ACC112 (cell line): Measurements from ENCODE around the gene PHC3.
A peak's percentile ranks its signal among the peaks of the same experiment; 100 is the strongest.
"Not testable (repeated sequence)": the region's sequence is repeated elsewhere in the genome, so short reads cannot be mapped to it uniquely, and the experiment has no call there.

ENCODE experiments used
- H2AFZ ChIP-seq: fragments of 200-600 bp; sonication (generic); one replicate; pipeline ENCODE4 v1.6.0; 2017; ENCODE audit warnings: antibody characterized with exemption, low read length; ENCODE audit not compliant: unreplicated experiment
- H3K27ac ChIP-seq: fragments of 200-600 bp; sonication (generic); 2 replicates; pipeline ENCODE4 v1.5.1; 2014; ENCODE audit warnings: low read depth, mild to moderate bottlenecking, antibody characterized with exemption, low read length, moderate library complexity
- H3K27me3 ChIP-seq: fragments of 200-600 bp; sonication (generic); 2 replicates; pipeline ENCODE4 v1.6.1; 2014; ENCODE audit warnings: mild to moderate bottlenecking, antibody characterized with exemption, low read length, moderate library complexity, mixed read lengths; ENCODE audit not compliant: insufficient read depth
- H3K36me3 ChIP-seq: fragments of 200-600 bp; sonication (generic); 2 replicates; pipeline ENCODE4 v1.6.1; 2016; ENCODE audit warnings: mild to moderate bottlenecking, antibody characterized with exemption, low read length, moderate library complexity, mixed read lengths; ENCODE audit not compliant: insufficient read depth
- H3K4me1 ChIP-seq: fragments of 200-600 bp; sonication (generic); one replicate; pipeline ENCODE4 v1.6.1; 2016; ENCODE audit warnings: low read length, mixed read lengths; ENCODE audit not compliant: insufficient read depth, unreplicated experiment, control insufficient read depth
- H3K4me3 ChIP-seq: fragments of 200-600 bp; sonication (generic); 2 replicates; pipeline ENCODE4 v1.5.1; 2014; ENCODE audit warnings: mild to moderate bottlenecking, low read depth, low read length
- H3K79me2 ChIP-seq: fragments of 200-600 bp; sonication (generic); one replicate; pipeline ENCODE4 v1.6.0; 2016; ENCODE audit warnings: low read length; ENCODE audit not compliant: control insufficient read depth, unreplicated experiment, insufficient read depth

PHC3 gene

GRCh38 chr3:170207717-170208116 lies 26.2 kb upstream of the PHC3 start:
- no peaks in the 10 kb centered on the region for H3K4me1 ChIP-seq
- no peaks in the 10 kb centered on the region for H3K27me3 ChIP-seq
- no peak overlapping the region for H3K4me3 ChIP-seq
- H3K36me3 ChIP-seq: no peaks in the 10 kb centered on the region
- no peaks in the 10 kb centered on the region for H3K79me2 ChIP-seq
- H3K27ac ChIP-seq: no peak overlapping the region
- no peak overlapping the region for H2AFZ ChIP-seq

GRCh38 chr3:170206164-170206762 lies 24.7 kb upstream of the PHC3 start:
- H3K79me2 ChIP-seq, H3K27ac ChIP-seq, H3K4me1 ChIP-seq, H2AFZ ChIP-seq, H3K36me3 ChIP-seq, H3K4me3 ChIP-seq, H3K27me3 ChIP-seq: not testable (repeated sequence)

DNA sequence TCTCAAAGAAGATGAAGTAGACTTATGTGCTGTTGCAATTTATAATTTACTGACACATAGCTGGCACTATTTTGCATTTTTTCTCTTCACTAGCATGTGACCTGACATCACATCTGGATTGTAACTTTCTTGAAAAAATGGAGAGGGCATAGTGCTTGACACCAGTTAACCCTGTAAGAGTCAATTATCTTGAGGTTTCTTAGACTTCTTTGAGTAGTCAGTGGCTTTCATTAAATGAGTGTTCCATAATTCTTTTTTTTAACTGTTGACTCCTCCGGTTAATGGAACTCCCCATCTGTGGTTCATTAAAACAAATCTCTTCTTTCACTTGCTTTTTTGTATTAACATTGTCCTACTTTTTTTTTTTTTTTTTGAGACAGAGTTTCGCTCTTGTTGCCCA lies 23.8 kb upstream of the PHC3 start:
- Histone ChIP-seq H3K27ac (no peak overlapping the region), H2AFZ (no peak overlapping the region), H3K27me3 (no peaks in the 10 kb centered on the region), H3K4me1 (no peaks in the 10 kb centered on the region), H3K4me3 (no peak overlapping the region), H3K36me3 (no peaks in the 10 kb centered on the region), H3K79me2 (no peaks in the 10 kb centered on the region)

- H3K36me3 ChIP-seq: no peaks in the 10 kb centered on the region
- H3K79me2 ChIP-seq: no peaks in the 10 kb centered on the region
- no peak overlapping the region for H3K4me3 ChIP-seq
- no peaks in the 10 kb centered on the region for H3K27me3 ChIP-seq
- H2AFZ ChIP-seq: no peak overlapping the region
- no peaks in the 10 kb centered on the region for H3K4me1 ChIP-seq
- H3K27ac ChIP-seq: no peak overlapping the region
Observed at GRCh38 chr3:170204509-170204908, 23.0 kb upstream of the PHC3 start.

DNA sequence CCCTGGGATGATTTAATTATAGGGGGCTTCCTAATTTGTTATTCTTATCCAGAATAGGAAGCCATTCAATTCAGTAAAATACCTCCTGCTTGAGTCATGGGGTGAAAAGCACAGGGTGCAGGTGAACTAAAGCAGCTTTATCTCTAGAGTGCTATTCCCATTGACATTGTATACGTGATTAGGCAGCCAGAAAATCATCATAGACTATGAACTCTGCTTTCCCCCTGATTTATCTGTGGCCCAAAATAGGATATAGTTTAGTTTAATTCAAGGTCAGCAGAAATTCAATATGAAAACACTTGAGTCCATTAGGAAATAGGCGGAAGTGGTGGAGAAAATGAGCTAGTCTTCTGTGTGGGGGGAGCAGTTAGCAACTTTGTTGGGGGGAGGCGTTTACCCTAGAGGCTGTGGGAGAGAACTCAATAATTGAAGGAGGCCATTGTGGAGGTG lies 22.5 kb upstream of the PHC3 start:
- H3K4me3 ChIP-seq: no peak overlapping the region
- no peak overlapping the region for H3K27ac ChIP-seq
- H3K36me3 ChIP-seq: no peaks in the 10 kb centered on the region

DNA sequence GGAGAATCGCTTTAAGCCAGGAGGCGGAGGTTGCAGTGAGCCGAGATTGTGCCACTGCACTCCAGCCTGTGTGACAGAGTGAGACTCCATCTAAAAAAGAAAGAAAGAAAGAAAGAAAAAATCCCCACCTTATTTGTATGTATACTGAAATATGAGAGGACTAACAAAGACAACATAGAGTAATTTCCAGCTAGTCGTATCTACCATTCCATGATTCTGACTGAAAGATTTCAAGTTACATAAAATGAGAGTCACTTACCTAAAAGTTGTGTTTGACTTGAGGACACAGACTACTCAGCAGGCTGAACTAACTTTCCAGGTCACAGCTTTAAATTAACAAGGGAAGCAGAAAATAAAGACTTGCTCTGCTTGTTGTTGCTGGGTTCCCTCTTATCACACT lies 21.9 kb upstream of the PHC3 start:
- Histone ChIP-seq H3K4me1 (no peaks in the 10 kb centered on the region), H2AFZ (no peak overlapping the region), H3K4me3 (no peak overlapping the region), H3K27ac (no peak overlapping the region), H3K27me3 (no peaks in the 10 kb centered on the region), H3K79me2 (no peaks in the 10 kb centered on the region), H3K36me3 (no peaks in the 10 kb centered on the region)

More for the DNA sequence above, 22.5 kb upstream of the PHC3 start:
- Histone ChIP-seq H3K27me3 (no peaks in the 10 kb centered on the region), H2AFZ (no peak overlapping the region), H3K79me2 (no peaks in the 10 kb centered on the region), H3K4me1 (no peaks in the 10 kb centered on the region)

GRCh38 chr3:170201527-170201926 lies 20.0 kb upstream of the PHC3 start:
- Histone ChIP-seq H3K4me3 (no peak overlapping the region), H3K79me2 (no peaks in the 10 kb centered on the region), H2AFZ (no peak overlapping the region), H3K36me3 (no peaks in the 10 kb centered on the region), H3K27ac (no peak overlapping the region), H3K4me1 (no peaks in the 10 kb centered on the region), H3K27me3 (no peaks in the 10 kb centered on the region)

- Histone ChIP-seq H3K79me2 (no peaks in the 10 kb centered on the region), H3K27ac (no peak overlapping the region), H3K27me3 (no peaks in the 10 kb centered on the region), H3K4me3 (no peak overlapping the region), H3K4me1 (no peaks in the 10 kb centered on the region), H3K36me3 (no peaks in the 10 kb centered on the region), H2AFZ (no peak overlapping the region)
Observed at GRCh38 chr3:170200987-170201386, 19.5 kb upstream of the PHC3 start.

DNA sequence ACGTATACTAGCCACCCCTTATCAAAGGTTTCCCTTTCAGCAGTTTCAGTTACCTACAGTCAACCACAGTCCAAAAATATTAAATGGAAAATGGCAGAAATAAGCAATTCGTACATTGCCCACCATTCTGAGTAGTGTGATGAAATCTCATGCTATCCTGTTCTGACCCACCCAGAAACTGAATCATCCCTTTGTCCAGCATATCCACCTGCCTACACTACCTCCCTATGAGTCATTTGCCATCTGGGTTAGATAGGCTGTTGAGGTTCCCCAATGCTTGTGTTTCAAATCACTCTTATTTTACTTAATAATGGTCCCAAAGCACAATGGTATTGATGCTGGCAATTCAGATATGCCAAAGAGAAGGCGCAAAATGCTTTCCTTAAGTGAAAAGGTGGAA lies 15.3 kb upstream of the PHC3 start:
- no peak overlapping the region for H3K27ac ChIP-seq

GRCh38 chr3:170195759-170196158 lies 14.2 kb upstream of the PHC3 start:
- not testable (repeated sequence) for H3K27me3 ChIP-seq, H3K36me3 ChIP-seq, H3K79me2 ChIP-seq, H3K4me1 ChIP-seq, H2AFZ ChIP-seq, H3K27ac ChIP-seq, H3K4me3 ChIP-seq

More for the DNA sequence above, 15.3 kb upstream of the PHC3 start:
- H2AFZ ChIP-seq: no peak overlapping the region
- no peaks in the 10 kb centered on the region; the same call in 1 of the 2 replicates for H3K27me3 ChIP-seq
- no peaks in the 10 kb centered on the region for H3K4me1 ChIP-seq
- no peaks in the 10 kb centered on the region for H3K36me3 ChIP-seq
- H3K4me3 ChIP-seq: no peak overlapping the region
- H3K79me2 ChIP-seq: no peaks in the 10 kb centered on the region

DNA sequence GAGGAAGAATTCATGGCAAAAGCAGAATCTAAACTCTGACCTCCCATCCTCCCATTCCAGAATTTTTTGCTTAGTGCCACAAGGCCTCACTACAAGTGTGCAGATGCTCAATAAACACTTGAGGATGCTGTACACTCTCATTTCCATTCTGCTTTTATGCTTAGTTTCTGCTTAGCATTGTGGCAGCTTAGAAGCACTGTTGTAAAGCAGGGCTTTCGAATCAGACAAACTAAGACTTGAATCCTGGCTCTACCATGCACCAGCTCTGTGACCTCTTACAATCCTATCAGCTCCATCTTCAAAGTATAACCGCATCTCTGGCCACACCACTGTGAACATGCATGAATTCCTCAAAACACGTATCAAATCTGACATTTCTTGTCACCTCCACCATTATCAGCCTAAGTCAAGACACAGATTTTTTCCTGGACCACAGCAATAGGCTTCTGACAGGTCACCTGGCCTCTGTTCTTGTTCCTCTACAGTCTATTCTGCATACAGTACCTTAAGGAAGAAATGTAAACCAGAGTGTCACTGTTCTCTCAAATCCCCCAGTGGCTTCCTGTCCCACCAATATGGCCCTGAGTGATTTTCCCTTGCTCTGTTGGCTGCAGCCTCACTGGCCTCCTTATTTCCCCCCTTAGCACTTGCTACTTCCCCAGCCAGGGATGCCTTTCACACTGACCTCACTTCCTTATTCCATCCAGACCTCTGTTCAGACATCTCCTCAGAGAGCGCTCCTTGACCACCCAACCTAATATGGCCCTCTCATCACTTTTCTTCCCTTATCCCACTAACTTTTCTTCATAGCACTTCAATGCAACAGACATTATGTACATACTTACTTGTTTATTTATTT lies 8.1 kb upstream of the PHC3 start:
- no peak overlapping the region for H3K27ac ChIP-seq
- H3K27me3 ChIP-seq: no peaks in the 10 kb centered on the region
- H3K4me3 ChIP-seq: peak overlapping the region; percentile 61
- peaks cover 5% of the 10 kb centered on the region for H3K4me1 ChIP-seq
- no peaks in the 10 kb centered on the region for H3K79me2 ChIP-seq
- H3K36me3 ChIP-seq: no peaks in the 10 kb centered on the region
- H2AFZ ChIP-seq: peak overlapping the region; percentile 94
